GM18870 (cell line): ENCODE data around the gene SCRN3.
"Not testable (repeated sequence)": the region's sequence is repeated elsewhere in the genome, so short reads cannot be mapped to it uniquely, and the experiment has no call there.

ENCODE experiments used
- ATAC-seq: cut with Tn5 transposase; IDR thresholded peaks from one replicate; pipeline ENCODE4 v1.9.1; 2021; ENCODE audit warnings: moderate library complexity; ENCODE audit not compliant: unreplicated experiment

SCRN3 gene

GRCh38 chr2:174403628-174404027, 8.1 kb downstream of the SCRN3 start:
- no peak for ATAC-seq

- not testable (repeated sequence) for ATAC-seq
These were observed 14.5 kb downstream of the SCRN3 start for GRCh38 chr2:174410039-174410438.

DNA sequence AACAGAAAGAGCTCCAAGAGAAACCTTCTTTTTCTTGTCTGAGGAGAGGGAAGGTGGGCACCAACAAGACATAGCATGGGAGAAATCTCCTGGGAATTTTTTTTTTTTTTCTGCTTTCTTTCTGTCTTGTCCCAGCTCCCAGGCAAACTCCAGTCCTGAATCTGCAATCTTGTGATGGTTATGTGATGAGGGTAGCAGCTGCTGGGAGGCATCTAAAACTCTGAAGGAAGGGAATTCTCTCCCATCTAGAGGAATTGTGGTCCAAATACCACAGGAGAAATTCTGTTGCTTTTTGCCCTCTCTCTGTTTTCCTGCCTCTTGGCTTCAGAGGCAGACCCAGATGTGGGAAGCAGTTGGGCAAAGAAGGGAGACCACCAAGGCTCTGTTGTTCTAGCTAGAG, 16.7 kb downstream of the SCRN3 start:
- ATAC-seq: no peak

- ATAC-seq: no peak
These were observed 32.7 kb downstream of the SCRN3 start for GRCh38 chr2:174428214-174428613.

- no peak for ATAC-seq
These were observed 34.5 kb downstream of the SCRN3 start for GRCh38 chr2:174430066-174430465.

DNA sequence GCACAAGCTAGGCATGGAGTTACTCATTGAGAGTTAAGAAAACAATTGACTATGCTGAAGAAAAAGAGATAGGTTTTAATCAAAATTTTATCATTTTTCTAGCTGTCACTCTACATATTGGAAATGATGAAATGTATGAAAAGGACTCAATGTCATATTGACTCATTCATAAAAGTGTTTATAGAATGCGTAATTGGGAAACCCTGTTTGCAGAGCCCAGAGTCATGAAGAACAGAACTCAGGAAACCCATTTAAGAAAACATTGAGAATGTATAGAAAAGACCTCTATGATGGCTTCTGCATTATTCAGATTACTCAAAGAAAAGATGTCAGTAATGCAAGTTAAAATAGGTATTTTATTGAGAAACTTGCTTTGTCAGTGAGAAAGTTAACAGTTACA, 36.4 kb downstream of the SCRN3 start:
- no peak for ATAC-seq

DNA sequence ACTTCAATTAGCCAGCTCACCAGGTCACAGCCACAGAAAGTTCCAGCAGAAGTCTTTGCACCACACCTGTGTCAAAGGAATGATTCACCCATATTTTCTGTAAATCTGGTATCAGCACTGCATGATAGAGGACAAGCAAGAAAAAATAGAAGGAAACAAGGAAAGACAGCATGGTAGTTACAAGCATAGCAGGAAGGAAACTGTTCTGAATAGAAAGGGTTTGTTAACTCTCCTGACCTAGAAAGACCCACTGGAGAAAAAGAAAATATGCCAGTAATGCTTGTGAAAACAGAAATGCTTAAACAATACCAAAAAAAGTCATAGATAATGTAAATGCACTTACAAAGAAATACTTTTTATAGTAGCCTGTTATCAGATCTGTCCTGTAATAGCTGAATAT, 40.8 kb downstream of the SCRN3 start:
- no peak for ATAC-seq

- ATAC-seq: no peak
These were observed 42.8 kb downstream of the SCRN3 start for GRCh38 chr2:174438146-174438886.

- no peak for ATAC-seq
These were observed 43.8 kb downstream of the SCRN3 start for GRCh38 chr2:174439323-174439722.

- ATAC-seq: no peak
These were observed 44.4 kb downstream of the SCRN3 start for GRCh38 chr2:174439950-174440349.

DNA sequence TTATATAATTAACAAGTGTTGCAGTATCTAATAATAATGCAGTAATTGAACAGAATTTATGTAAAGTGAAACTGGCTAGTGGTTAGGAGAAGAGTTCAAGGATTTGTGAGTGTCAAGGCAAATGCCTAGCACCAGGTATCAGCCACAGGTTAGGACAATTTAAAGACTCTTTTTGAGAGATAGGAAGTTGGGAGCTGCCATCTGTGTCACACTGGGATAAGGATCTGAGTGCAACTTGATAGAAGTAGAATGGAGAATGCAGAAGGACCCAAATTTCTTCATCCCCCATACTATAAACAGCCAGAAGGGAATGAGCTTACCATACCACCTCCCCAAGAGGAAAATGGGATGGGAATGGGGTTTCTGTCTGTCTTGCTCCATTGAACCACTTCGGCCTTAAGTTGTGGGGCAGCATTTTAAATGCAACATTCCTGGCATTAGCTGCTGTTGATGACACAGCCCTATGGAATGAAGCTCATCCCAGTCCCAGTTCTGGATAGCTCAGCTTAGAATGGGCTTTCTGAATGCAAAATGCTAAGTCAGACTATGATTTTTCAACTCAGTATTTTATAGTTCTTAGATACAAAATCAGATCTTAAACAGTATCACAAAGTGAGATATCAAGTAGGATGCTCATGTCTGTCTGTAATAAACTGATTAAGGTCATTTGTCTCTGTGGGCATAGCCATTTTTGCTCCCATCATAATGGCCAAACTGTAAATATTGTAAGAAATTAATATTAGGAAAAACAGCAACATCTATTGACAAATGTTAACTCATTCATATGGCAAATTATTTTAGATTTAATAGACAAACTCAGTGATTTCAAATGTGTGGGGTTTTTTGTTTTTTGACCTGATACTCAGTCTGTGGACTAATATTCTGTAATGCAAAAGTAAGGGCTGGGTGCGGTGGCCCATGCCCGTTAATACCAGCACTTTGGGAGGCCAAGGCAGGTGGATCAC, 47.3 kb downstream of the SCRN3 start:
- ATAC-seq: no peak

- ATAC-seq: no peak
These were observed 49.2 kb downstream of the SCRN3 start for GRCh38 chr2:174444761-174445160.

DNA sequence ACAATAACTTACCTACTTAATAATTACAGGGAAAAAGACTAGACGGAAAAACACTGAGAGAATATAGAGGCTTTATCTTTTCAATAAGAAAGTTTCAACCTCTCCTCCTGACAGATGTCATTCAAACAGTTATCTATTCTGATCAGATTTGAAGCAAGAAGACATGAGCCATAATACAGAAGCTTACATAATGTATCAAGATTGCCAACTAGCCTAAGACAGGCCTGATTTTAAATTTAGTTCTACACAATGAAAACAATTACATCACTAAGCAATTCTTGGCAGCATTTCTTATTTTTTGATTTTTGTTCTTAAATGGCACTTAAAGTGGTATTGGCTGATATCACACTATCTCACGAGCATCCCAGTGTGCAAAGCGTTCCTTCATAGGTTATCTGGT, 49.7 kb downstream of the SCRN3 start:
- ATAC-seq: no peak

DNA sequence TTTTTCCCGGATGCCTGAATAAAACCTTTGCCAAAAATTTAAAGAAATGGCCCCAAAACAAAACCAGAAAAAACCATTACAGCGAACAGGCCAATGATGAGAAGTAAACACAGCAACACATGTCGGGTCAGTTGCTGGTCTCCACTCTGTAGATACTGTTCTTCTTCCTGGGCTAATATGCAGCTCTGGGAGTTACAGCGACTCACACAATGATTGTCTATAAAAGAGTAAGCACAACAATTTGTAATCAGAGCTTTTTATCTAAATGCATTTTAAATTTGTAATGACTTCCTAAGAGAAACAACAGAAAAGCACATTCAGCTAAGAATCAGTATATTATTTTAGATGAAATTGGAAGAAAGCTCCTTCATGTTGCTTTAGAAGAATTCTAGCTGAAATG, 51.0 kb downstream of the SCRN3 start:
- no peak for ATAC-seq

DNA sequence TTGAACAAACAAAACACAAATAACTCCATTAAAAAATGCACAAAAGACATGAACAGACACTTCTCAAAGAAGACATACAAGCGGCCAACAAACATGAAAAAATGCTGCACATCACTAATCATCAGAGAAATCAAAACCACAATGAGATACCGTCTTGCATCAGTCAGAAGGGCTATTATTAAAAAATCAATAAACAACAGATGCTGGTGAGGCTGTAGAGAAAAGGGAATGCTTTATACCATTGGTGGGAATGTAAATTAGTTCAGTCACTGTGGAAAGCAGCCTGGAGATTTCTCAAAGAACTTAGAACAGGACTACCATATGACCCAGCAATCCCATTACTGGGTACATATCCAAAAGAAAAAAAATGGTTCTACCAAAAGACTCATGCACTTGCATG, 53.5 kb downstream of the SCRN3 start:
- ATAC-seq: no peak

DNA sequence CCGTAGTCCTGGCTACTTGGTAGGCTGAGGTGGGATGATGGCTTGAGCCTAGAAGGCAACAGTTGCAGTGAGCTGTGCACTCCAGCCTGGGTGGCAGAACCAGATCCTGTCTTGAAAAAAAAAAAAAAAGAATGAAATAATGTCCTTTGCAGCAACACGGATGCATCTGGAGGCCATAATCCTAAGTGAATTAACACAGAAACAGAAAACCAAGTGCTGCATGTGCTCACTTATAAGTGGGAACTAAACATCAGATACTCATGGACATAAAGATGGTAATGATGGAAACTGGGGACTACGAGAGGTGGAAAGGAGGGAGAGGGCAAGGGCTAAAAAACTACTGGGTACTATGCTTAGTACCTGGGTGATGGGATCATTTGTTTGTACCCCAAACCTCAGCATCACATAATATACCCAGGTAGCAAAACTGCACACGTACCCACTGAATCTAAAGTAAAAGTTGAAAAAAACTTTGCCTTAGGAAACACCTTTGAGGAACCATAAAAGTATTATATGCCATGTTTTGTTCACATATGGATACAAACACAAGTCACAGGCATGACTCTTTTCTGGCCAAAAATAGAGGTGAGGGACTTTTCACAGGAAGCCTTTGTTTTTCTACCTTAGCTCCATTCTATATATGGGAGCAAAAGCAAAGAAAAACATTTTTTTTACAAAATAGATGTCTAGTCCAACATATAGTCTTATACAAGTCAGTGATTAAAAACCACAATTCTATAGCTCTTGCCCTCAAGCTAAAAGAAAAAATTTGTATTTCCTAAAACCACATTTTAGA, 54.7 kb downstream of the SCRN3 start:
- no peak for ATAC-seq

GRCh38 chr2:174454566-174454965, 59.0 kb downstream of the SCRN3 start:
- no peak for ATAC-seq

GRCh38 chr2:174461221-174461620, 65.7 kb downstream of the SCRN3 start:
- ATAC-seq: no peak

DNA sequence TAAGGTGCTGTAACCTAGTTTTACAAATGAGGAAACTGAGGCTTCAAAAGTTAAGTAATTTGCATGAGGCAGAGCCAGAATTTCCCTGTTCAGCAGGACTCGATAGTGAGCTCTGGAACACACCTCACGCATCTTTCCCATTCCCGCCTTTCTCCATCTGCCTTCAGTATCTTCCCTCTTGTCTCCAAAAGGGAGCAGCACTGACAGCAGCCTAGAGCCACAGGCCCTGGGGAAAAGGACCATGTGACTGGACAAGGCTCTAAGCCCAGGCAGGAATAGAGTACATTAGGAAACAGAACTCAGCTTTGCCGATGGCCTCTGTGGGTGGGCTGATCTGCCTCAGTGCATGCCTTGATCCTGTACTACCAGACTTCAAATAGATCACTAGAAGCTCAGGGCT, 69.8 kb downstream of the SCRN3 start:
- no peak for ATAC-seq

DNA sequence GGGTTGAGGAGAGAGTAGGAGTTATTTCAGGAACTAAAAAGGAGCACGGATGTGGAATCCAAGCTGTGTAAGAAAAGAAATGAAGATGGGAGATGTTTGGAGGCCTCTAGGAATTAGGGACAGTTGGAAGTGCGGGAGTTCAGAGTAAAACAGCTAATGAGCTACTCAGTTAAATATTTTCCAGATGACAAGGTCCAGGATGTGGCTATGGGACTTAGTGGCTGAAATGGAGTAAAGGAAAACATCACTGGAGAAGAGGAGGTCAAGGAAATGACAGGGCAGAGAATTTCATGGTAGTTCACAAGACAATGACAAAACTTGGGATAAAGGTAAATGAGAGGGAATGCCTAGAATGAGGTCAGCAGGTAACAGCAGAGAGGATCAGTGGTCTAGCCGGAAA, 78.3 kb downstream of the SCRN3 start:
- no peak for ATAC-seq

- ATAC-seq: no peak
These were observed 82.2 kb downstream of the SCRN3 start for GRCh38 chr2:174477759-174478158.
